Measurements from ENCODE around the gene LRP1B.

The LRP1B gene

GRCh38 chr2:141633132-141633531 lies 497.7 kb downstream of the LRP1B start:
- no peak overlapping the region for H3K4me3 ChIP-seq (ENCODE audit: low read depth, low read length)
- no peak for DNase-seq (ENCODE audit: low read depth)
- TF ChIP-seq CTCF (IDR thresholded peaks at IDR 0.05; ENCODE audit: insufficient read depth, low read depth, low read length, missing control alignments): no peak

- TF ChIP-seq CTCF (IDR thresholded peaks at IDR 0.05; ENCODE audit: insufficient read depth, low read depth, low read length, missing control alignments): no peak
- no peak for DNase-seq (ENCODE audit: low read depth)
- no peak overlapping the region for H3K4me3 ChIP-seq (ENCODE audit: low read depth, low read length)
These were observed 500.3 kb downstream of the LRP1B start for GRCh38 chr2:141630407-141630930.

GRCh38 chr2:141620372-141620771 lies 510.4 kb downstream of the LRP1B start:
- no peak overlapping the region for H3K4me3 ChIP-seq (ENCODE audit: low read depth, low read length)
- no peak for TF ChIP-seq CTCF (IDR thresholded peaks at IDR 0.05; ENCODE audit: insufficient read depth, low read depth, low read length, missing control alignments)
- no peak for DNase-seq (ENCODE audit: low read depth)

GRCh38 chr2:141618457-141618856 lies 512.4 kb downstream of the LRP1B start:
- no peak overlapping the region for H3K4me3 ChIP-seq (ENCODE audit: low read depth, low read length)
- TF ChIP-seq CTCF (IDR thresholded peaks at IDR 0.05; ENCODE audit: insufficient read depth, low read depth, low read length, missing control alignments): no peak
- DNase-seq (ENCODE audit: low read depth): no peak

GRCh38 chr2:141611981-141612380 lies 518.8 kb downstream of the LRP1B start:
- no peak overlapping the region for H3K4me3 ChIP-seq (ENCODE audit: low read depth, low read length)
- no peak for DNase-seq (ENCODE audit: low read depth)

GRCh38 chr2:141611176-141611571 lies 519.6 kb downstream of the LRP1B start:
- TF ChIP-seq CTCF (IDR thresholded peaks at IDR 0.05; ENCODE audit: insufficient read depth, low read depth, low read length, missing control alignments): no peak
- DNase-seq (ENCODE audit: low read depth): no peak
- no peak overlapping the region for H3K4me3 ChIP-seq (ENCODE audit: low read depth, low read length)

More at GRCh38 chr2:141611981-141612380, 518.8 kb downstream of the LRP1B start:
- TF ChIP-seq CTCF (IDR thresholded peaks at IDR 0.05; ENCODE audit: insufficient read depth, low read depth, low read length, missing control alignments): no peak

- H3K4me3 ChIP-seq (ENCODE audit: low read depth, low read length): no peak overlapping the region
- TF ChIP-seq CTCF (IDR thresholded peaks at IDR 0.05; ENCODE audit: insufficient read depth, low read depth, low read length, missing control alignments): no peak
- DNase-seq (ENCODE audit: low read depth): no peak
These were observed 520.1 kb downstream of the LRP1B start for GRCh38 chr2:141610564-141611175.
